HG02884 (cell line): Measurements from ENCODE around the gene POMT1.
"Not testable (repeated sequence)": the region's sequence is repeated elsewhere in the genome, so short reads cannot be mapped to it uniquely, and the experiment has no call there.

Experiments
- ATAC-seq: cut with Tn5 transposase; IDR thresholded peaks from one replicate; pipeline ENCODE4 v1.9.1; 2021; ENCODE audit warnings: mild to moderate bottlenecking, moderate library complexity; ENCODE audit not compliant: unreplicated experiment

POMT1 gene

GRCh38 chr9:131495785-131496184 lies 6.9 kb upstream of the POMT1 start:
- no peak for ATAC-seq

GRCh38 chr9:131496844-131497405 lies 5.8 kb upstream of the POMT1 start:
- no peak for ATAC-seq

GRCh38 chr9:131499254-131499767 lies 3.4 kb upstream of the POMT1 start:
- ATAC-seq: no peak

GRCh38 chr9:131500377-131500776 lies 2.3 kb upstream of the POMT1 start:
- no peak for ATAC-seq

GRCh38 chr9:131500939-131501541 lies 1.7 kb upstream of the POMT1 start:
- no peak for ATAC-seq

- ATAC-seq: no peak
These were observed 1.1 kb downstream of the POMT1 start for GRCh38 chr9:131503626-131504465.

- no peak for ATAC-seq
These were observed 2.3 kb downstream of the POMT1 start for GRCh38 chr9:131505012-131505411.

- ATAC-seq: no peak
These were observed 8.7 kb downstream of the POMT1 start for GRCh38 chr9:131511416-131511815.

- no peak for ATAC-seq
These were observed 9.2 kb downstream of the POMT1 start for GRCh38 chr9:131511880-131512279.

- ATAC-seq: no peak
These were observed 10.5 kb downstream of the POMT1 start for GRCh38 chr9:131513177-131513576.

- not testable (repeated sequence) for ATAC-seq
These were observed 12.9 kb downstream of the POMT1 start for GRCh38 chr9:131515559-131516031.

GRCh38 chr9:131516100-131516499 lies 13.4 kb downstream of the POMT1 start:
- ATAC-seq: no peak

GRCh38 chr9:131516930-131517329 lies 14.2 kb downstream of the POMT1 start:
- ATAC-seq: no peak

GRCh38 chr9:131517761-131518190 lies 15.1 kb downstream of the POMT1 start:
- ATAC-seq: no peak

GRCh38 chr9:131518553-131518952 lies 15.8 kb downstream of the POMT1 start:
- ATAC-seq: no peak

GRCh38 chr9:131520503-131520902 lies 17.8 kb downstream of the POMT1 start:
- ATAC-seq: no peak

GRCh38 chr9:131521203-131521602 lies 18.5 kb downstream of the POMT1 start:
- no peak for ATAC-seq

GRCh38 chr9:131521822-131522221 lies 19.1 kb downstream of the POMT1 start:
- ATAC-seq: no peak

GRCh38 chr9:131522257-131523085 lies 19.8 kb downstream of the POMT1 start:
- no peak for ATAC-seq

GRCh38 chr9:131523086-131523388 lies 20.3 kb downstream of the POMT1 start:
- ATAC-seq: no peak
